Measurements from ENCODE around the gene AKR1B1. TPM values are rescaled to one million over a fixed set of nuclear protein-coding genes. Genes with fewer than 3 reads are reported as not detected.

Gene AKR1B1
- total RNA-seq, 1 donor from 2014 or later = 88.9 TPM

GRCh38 chr7:134478707-134479106 lies 19.8 kb upstream of the AKR1B1 start:
- ChIA-PET CTCF (interaction anchor here (1.2 to 2.7 kb wide), 2 partner anchors 20 to 46 kb away, joined by 3 to 12 read pairs; partner anchors contain the start of gene AKR1B1), POLR2A (no interaction called here)
- intact Hi-C loops (cut with micrococcal nuclease) = no loop called here
- ATAC-seq (ENCODE audit: low read depth) (no peak), DNase-seq (no peak)
- no peak overlapping the region for H3K27ac Mint-ChIP-seq
- H3K9me3 Mint-ChIP-seq = peaks cover 2% of the 10 kb centered on the region
- no peaks in the 10 kb centered on the region for H3K4me1 Mint-ChIP-seq
- H3K36me3 Mint-ChIP-seq (ENCODE audit: low read depth) = no peaks in the 10 kb centered on the region
- H3K27me3 Mint-ChIP-seq = peaks cover 17% of the 10 kb centered on the region
- TF ChIP-seq CTCF (IDR thresholded peaks at IDR 0.05) = no peak
- no peak overlapping the region for H3K4me3 Mint-ChIP-seq

GRCh38 chr7:134477954-134478353 lies 19.1 kb upstream of the AKR1B1 start:
- DNase-seq (no peak), ATAC-seq (ENCODE audit: low read depth) (no peak)
- Mint-ChIP-seq H3K9me3 (no peaks in the 10 kb centered on the region), H3K4me1 (no peaks in the 10 kb centered on the region), H3K4me3 (no peak overlapping the region), H3K27me3 (peaks cover 11% of the 10 kb centered on the region), H3K36me3 (ENCODE audit: low read depth) (no peaks in the 10 kb centered on the region), H3K27ac (no peak overlapping the region)
- no peak for TF ChIP-seq CTCF (IDR thresholded peaks at IDR 0.05)
- intact Hi-C loops (cut with micrococcal nuclease) = no loop called here
- POLR2A ChIA-PET = no interaction called here
- CTCF ChIA-PET = interaction anchor here (1.2 kb wide), 1 partner anchor 46 kb away, joined by 3 read pairs; no protein-coding TSS in a partner anchor

- H3K9me3 Mint-ChIP-seq = no peaks in the 10 kb centered on the region
- ATAC-seq (ENCODE audit: low read depth) (no peak), DNase-seq (no peak)
- peaks cover 5% of the 10 kb centered on the region for H3K27me3 Mint-ChIP-seq
- ChIA-PET CTCF (no interaction called here), POLR2A (no interaction called here)
- H3K27ac Mint-ChIP-seq = no peak overlapping the region
- no peak overlapping the region for H3K4me3 Mint-ChIP-seq
- H3K36me3 Mint-ChIP-seq (ENCODE audit: low read depth) = no peaks in the 10 kb centered on the region
- no peaks in the 10 kb centered on the region for H3K4me1 Mint-ChIP-seq
- no peak for TF ChIP-seq CTCF (IDR thresholded peaks at IDR 0.05)
- intact Hi-C loops (cut with micrococcal nuclease) = no loop called here
Observed at GRCh38 chr7:134476044-134476443, 17.1 kb upstream of the AKR1B1 start.

GRCh38 chr7:134474828-134475227 lies 15.9 kb upstream of the AKR1B1 start:
- Mint-ChIP-seq H3K27me3 (peaks cover 5% of the 10 kb centered on the region), H3K27ac (no peak overlapping the region), H3K4me3 (no peak overlapping the region), H3K36me3 (ENCODE audit: low read depth) (no peaks in the 10 kb centered on the region), H3K9me3 (no peaks in the 10 kb centered on the region), H3K4me1 (no peaks in the 10 kb centered on the region)
- no peak for DNase-seq
- ATAC-seq (ENCODE audit: low read depth) = no peak
- no peak for TF ChIP-seq CTCF (IDR thresholded peaks at IDR 0.05)
- ChIA-PET POLR2A (no interaction called here), CTCF (no interaction called here)
- intact Hi-C loops (cut with micrococcal nuclease) = no loop called here

- Mint-ChIP-seq H3K4me3 (no peak overlapping the region), H3K27me3 (peaks cover 5% of the 10 kb centered on the region), H3K36me3 (ENCODE audit: low read depth) (no peaks in the 10 kb centered on the region), H3K27ac (no peak overlapping the region), H3K4me1 (no peaks in the 10 kb centered on the region), H3K9me3 (no peaks in the 10 kb centered on the region)
- POLR2A ChIA-PET = no interaction called here
- CTCF ChIA-PET = no interaction called here
- intact Hi-C loops (cut with micrococcal nuclease) = no loop called here
- no peak for ATAC-seq (ENCODE audit: low read depth)
- no peak for DNase-seq
- TF ChIP-seq CTCF (IDR thresholded peaks at IDR 0.05) = no peak
Observed at GRCh38 chr7:134473861-134474291, 15.0 kb upstream of the AKR1B1 start.

Measured in activated B cell treated with CpG ODN at 0.5 μM for 24 hours (primary cell).